GM12892 (cell line): Measurements from ENCODE around the gene CCDC127.
A peak's percentile ranks its signal among the peaks of the same experiment; 100 is the strongest.

Experiments
- DNase-seq: peaks from one replicate; pipeline ENCODE4 v3.0.0; 2011; ENCODE audit not compliant: insufficient read length
- FAIRE-seq: peaks from 2 replicates; lab custom pipeline; 2011; peaks lifted over from hg19 to GRCh38; lab: Jason Lieb, UNC
- POLR2A ChIP-seq: IDR thresholded peaks from 2 replicates; pipeline ENCODE4 v1.6.1; 2011; ENCODE audit warnings: low read depth, low read length, control low read depth
- POLR2AphosphoS5 ChIP-seq: IDR thresholded peaks from 2 replicates; pipeline ENCODE4 v1.6.1; 2011; ENCODE audit warnings: low read depth, low read length, control low read depth
- TAF1 ChIP-seq: IDR thresholded peaks from 2 replicates; pipeline ENCODE4 v1.6.1; 2011; ENCODE audit warnings: low read depth, mild to moderate bottlenecking, control low read depth, low read length, borderline replicate concordance

CCDC127 gene

GRCh38 chr5:194603-195209 lies 23.2 kb downstream of the CCDC127 start:
- DNase-seq (no peak), FAIRE-seq (no peak)
- TF ChIP-seq POLR2A (no peak), POLR2AphosphoS5 (no peak), TAF1 (no peak)

DNA sequence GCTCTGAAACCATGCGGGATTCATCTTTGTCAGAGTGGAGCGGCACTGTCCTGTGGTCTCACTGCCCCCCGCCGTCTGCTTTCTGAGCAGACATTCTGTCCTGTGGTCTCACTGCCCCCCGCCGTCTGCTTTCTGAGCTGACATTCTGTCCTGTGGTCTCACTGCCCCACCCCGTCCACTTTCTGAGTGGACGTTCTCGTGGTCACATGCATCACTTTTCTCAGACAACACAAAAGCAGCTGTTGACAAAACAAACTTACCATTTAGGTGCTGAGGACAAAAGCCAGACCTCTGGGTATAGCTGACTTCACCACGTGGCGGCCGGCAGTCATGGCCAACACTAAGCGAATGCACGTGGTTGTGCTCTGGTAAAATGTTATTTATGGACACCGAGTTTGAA lies 23.9 kb downstream of the CCDC127 start:
- FAIRE-seq (no peak), DNase-seq (no peak)
- no peak for TF ChIP-seq TAF1
- no peak for TF ChIP-seq POLR2A
- TF ChIP-seq POLR2AphosphoS5, result no peak

GRCh38 chr5:192970-193831 lies 24.8 kb downstream of the CCDC127 start:
- TF ChIP-seq TAF1, result no peak

GRCh38 chr5:192691-192969 lies 25.3 kb downstream of the CCDC127 start:
- FAIRE-seq (no peak), DNase-seq (no peak)
- TF ChIP-seq POLR2AphosphoS5 (no peak), TAF1 (no peak), POLR2A (no peak)

More at GRCh38 chr5:192970-193831, 24.8 kb downstream of the CCDC127 start:
- no peak for FAIRE-seq
- DNase-seq, result no peak

- FAIRE-seq (no peak), DNase-seq (no peak)
- TF ChIP-seq POLR2A, result no peak
- TF ChIP-seq POLR2AphosphoS5, result no peak
- TF ChIP-seq TAF1, result no peak
Observed at GRCh38 chr5:191949-192690, 25.8 kb downstream of the CCDC127 start.

- DNase-seq (no peak), FAIRE-seq (no peak)
- TF ChIP-seq POLR2AphosphoS5, result no peak
- no peak for TF ChIP-seq POLR2A
- no peak for TF ChIP-seq TAF1
Observed at GRCh38 chr5:191036-191948, 26.7 kb downstream of the CCDC127 start, which contains the start of gene LRRC14B. TSS of gene LRRC14B (plus strand) at chr5:191495. CDS start at chr5:191539, 44 bp downstream.

DNA sequence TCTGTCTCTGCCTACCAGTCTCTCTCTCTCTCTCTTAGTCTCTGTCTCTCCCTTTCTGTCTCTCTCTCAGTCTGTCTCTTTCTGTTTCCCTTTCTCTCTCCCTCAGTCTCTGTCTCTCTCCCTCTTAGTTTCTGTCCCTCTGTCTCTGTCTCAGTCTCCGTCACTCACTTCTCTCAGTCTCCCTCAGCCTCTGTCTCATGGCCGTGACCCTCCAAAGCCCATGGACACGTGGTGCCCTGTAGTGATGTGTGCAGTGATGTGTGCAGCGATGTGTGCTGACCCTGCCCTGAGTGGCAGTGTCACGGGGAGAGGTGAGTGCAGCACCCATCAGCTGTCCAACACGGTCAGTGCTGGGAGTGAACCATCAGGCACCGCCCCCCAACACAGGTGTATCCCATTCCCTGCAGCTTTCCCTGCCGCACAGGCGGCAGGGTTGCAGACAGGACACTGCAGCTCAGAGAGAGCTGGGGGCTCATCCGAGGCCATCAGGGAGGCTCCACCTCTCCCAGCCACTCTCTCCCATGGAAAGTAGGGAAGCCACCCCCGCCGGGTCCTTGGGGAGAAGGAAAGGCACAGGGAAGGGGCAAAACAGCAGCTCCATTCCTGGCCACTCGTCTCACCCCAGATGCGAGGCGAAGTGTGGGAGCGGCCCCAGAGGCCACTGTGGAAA lies 27.5 kb downstream of the CCDC127 start:
- FAIRE-seq (no peak), DNase-seq (no peak)
- no peak for TF ChIP-seq TAF1
- TF ChIP-seq POLR2AphosphoS5, result no peak
- TF ChIP-seq POLR2A, result no peak

DNA sequence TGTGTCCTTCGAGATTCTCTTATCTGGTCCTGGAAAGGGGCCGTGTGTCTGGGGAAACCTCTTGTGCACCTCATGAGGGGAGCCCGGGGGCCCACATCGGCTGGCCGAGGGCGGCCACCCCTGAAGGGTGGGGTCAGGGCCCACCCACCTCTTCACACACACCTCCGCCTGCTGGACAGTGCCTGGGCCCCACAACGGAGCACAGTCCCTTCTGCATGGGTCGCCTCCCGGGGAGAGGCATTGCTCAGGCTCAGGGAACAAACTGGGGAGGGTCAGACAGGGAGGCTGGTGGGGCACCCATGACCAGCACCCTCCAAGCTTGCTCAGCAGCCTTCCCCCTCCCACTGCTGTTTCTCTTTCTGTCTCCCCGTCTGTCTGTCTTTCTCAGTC lies 28.0 kb downstream of the CCDC127 start:
- no peak for FAIRE-seq
- TF ChIP-seq POLR2A, result no peak
- no peak for TF ChIP-seq TAF1
- no peak for TF ChIP-seq POLR2AphosphoS5
- DNase-seq, result no peak

DNA sequence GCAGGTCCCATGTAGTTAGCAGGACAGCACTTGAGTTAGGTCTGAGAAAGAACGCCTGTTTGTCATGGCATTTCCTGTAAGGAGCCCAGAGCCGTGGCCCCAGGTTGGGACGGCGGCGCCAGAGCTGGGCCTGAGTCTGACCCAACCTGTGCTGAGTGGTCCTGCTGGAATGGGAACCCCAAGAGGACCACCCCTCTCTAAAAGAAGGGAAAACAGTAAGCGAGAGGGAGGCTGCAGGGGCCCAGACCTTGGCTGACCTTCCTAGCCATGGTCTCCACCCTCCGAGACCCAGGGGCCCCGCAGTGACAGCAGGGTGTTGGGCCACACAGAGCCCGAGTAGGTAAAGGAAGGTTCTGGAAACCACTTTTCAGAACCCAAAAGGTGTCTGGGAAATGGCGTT lies 28.5 kb downstream of the CCDC127 start:
- DNase-seq (no peak), FAIRE-seq (no peak)
- TF ChIP-seq POLR2A, result no peak
- no peak for TF ChIP-seq POLR2AphosphoS5
- TF ChIP-seq TAF1, result no peak

DNA sequence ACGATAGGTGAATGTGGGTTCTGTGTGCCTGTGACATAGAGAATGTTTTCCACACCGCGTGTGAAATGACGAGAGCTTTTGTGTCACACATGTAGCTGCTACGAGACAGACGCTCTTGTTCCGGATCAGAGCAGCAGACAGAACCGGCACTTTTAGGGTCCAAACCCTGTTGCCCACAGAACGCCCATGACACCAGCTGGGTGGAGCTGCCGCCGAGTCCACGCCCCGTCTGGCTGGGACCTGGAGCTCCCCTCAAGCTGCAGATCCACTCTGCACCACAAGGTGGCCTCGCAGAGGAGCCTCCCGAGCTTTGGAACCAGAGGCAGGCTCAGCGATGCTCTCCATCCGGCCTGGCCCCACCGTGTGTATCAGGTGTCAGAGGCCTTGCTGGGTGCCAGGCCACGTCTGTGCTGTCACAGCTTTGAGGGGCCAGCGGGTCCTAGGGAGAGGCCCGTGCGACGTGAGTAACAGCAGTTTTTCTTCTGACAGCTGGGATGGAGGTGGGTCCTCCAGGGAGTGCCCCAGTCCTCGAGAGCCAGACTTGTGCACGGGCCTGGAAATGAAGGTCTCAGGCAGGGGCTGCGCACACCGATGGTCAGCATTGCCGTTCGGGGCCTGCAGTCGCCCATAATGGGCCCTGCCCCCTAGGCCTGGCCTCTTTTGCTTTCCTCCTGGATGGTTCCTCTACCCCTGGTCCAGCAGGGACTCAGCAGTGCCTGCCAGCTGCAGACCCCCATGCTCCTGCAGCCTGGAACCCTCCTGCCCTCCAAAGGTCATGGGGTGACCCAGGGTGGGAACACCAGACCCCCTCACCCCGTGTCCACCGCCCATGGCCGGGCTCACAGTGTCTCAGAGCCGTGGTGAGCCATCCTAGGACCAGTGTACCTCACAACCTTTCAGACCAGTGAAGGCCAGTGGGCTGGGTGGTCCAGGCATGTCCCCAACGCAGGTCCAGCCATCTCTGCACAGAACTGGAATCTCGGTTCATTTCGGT lies 29.2 kb downstream of the CCDC127 start:
- peak; percentile 97 for DNase-seq
- FAIRE-seq, result peak; percentile 95
- no peak for TF ChIP-seq TAF1
- TF ChIP-seq POLR2A, result no peak
- no peak for TF ChIP-seq POLR2AphosphoS5
